ENCODE results near the gene DLEC1.

- TF ChIP-seq CTCF (IDR thresholded peaks at IDR 0.05) (no peak), POLR2A (IDR thresholded peaks at IDR 0.05) (no peak)
Observed at GRCh38 chr3:38032328-38032865, 6.6 kb upstream of the DLEC1 start.
